T-cell (primary cell): ENCODE measurements around the gene PRG3. TPM values are rescaled to one million over a fixed set of nuclear protein-coding genes. Genes with fewer than 3 reads are reported as not detected.
"Not testable (repeated sequence)": the region's sequence is repeated elsewhere in the genome, so short reads cannot be mapped to it uniquely, and the experiment has no call there.

Experiments used
- ATAC-seq, 4 experiments: fragments of 200-7000 bp in 3 of 4; fragments of 150-1000 bp in 1 of 4; cut with Tn5 transposase; replicated peaks in 1 of 4; 1 replicate in 3 of 4; 2 replicates in 1 of 4; pipeline ENCODE4 v1.10.0; 2021; ENCODE audit warnings: moderate library complexity in 3 of 4, mild to moderate bottlenecking in 2 of 4, moderate number of reproducible peaks in 1 of 4
- CTCF ChIA-PET, 2 donors: fragments of 300-600 bp; sonication (Branson Sonifier 250); formaldehyde crosslinking; loops; one replicate each; lab custom pipeline; 2022; ENCODE audit warnings: antibody characterized with exemption in 2 of 2; lab: Charles Lee
- POLR2A ChIA-PET, 2 donors: fragments of 300-600 bp; sonication (Branson Sonifier 250); formaldehyde crosslinking; loops; one replicate each; lab custom pipeline; 2022; ENCODE audit warnings: antibody characterized with exemption in 2 of 2; lab: Charles Lee
- DNase-seq, 35 experiments: peaks; one replicate each; pipeline versions ENCODE4 v3.0.0 to v3.0.0-alpha.2; 2013 to 2023
- H3K27ac ChIP-seq: one replicate; pipeline ENCODE4 v1.5.1; 2013; ENCODE audit warnings: low read length
- H3K27me3 ChIP-seq, 2 experiments: replicated peaks in 1 of 2; 1 replicate in 1 of 2; 2 replicates in 1 of 2; pipeline versions ENCODE4 v1.6.1 to v1.7.0; 2013; ENCODE audit warnings: low read length in 1 of 2, mixed read lengths in 1 of 2; ENCODE audit not compliant: control insufficient read depth in 2 of 2, insufficient read depth in 2 of 2; ENCODE audit errors: extremely low read depth in 1 of 2
- H3K36me3 ChIP-seq, 2 donors: 1 replicate in 1 of 2; 2 replicates in 1 of 2; pipeline versions ENCODE4 v1.6.1 to v1.7.0; 2013; ENCODE audit warnings: low read length in 1 of 2; ENCODE audit not compliant: control insufficient read depth in 2 of 2, insufficient read depth in 1 of 2; ENCODE audit errors: extremely low read depth in 1 of 2
- H3K4me1 ChIP-seq, 2 experiments: 1 replicate in 1 of 2; 2 replicates in 1 of 2; pipeline versions ENCODE4 v1.6.1 to v1.7.0; 2013; ENCODE audit warnings: low read length in 2 of 2, mixed read lengths in 1 of 2; ENCODE audit not compliant: insufficient read depth in 2 of 2, control insufficient read depth in 1 of 2; ENCODE audit errors: extremely low read depth in 1 of 2
- H3K4me3 ChIP-seq, 2 donors: 1 replicate in 1 of 2; 2 replicates in 1 of 2; pipeline versions ENCODE4 v1.5.1 to v1.7.0; 2013; ENCODE audit warnings: mild to moderate bottlenecking in 2 of 2, low read length in 1 of 2, moderate library complexity in 1 of 2; ENCODE audit not compliant: control insufficient read depth in 1 of 2; ENCODE audit errors: extremely low read depth in 1 of 2
- H3K9me3 ChIP-seq: 2 replicates; pipeline ENCODE4 v1.7.0; 2013
- H3K27ac Mint-ChIP-seq, 2 donors: one replicate each; pipeline ENCODE4 v1.8.0; 2020 to 2021; ENCODE audit warnings: mild to moderate bottlenecking in 2 of 2, mixed read lengths in 2 of 2
- H3K27me3 Mint-ChIP-seq, 2 donors: one replicate each; pipeline ENCODE4 v1.8.0; 2021 to 2022; ENCODE audit warnings: mixed read lengths in 2 of 2
- H3K36me3 Mint-ChIP-seq: one replicate; pipeline ENCODE4 v1.8.0; 2021; ENCODE audit warnings: mixed read lengths
- H3K4me1 Mint-ChIP-seq, 3 donors: one replicate each; pipeline ENCODE4 v1.8.0; 2020 to 2022; ENCODE audit warnings: mixed read lengths in 3 of 3, mild to moderate bottlenecking in 1 of 3
- H3K4me3 Mint-ChIP-seq, 3 donors: one replicate each; pipeline ENCODE4 v1.8.0; 2020 to 2022; ENCODE audit warnings: mild to moderate bottlenecking in 3 of 3, mixed read lengths in 3 of 3, moderate library complexity in 3 of 3
- H3K9me3 Mint-ChIP-seq, 3 donors: one replicate each; pipeline ENCODE4 v1.8.0; 2020 to 2022; ENCODE audit warnings: mixed read lengths in 3 of 3
- WGBS: methylation state at CpG from one replicate; pipeline ENCODE4 v1.1.5; 2013; ENCODE audit warnings: missing lambda C conversion rate; ENCODE audit not compliant: insufficient coverage; 5-methylcytosine and 5-hydroxymethylcytosine counted together
- total RNA-seq, 35 experiments: library from RNA in 6 of 35; stranded (reverse) in 6 of 35; fragments of 120-200 nt in 1 of 35; gene quantifications; one replicate each; pipeline versions ENCODE4 v1.2.1 to v1.2.4 and lab custom pipeline; 2013 to 2026

Gene PRG3
- total RNA-seq, 5 donors from 2014 or later (not counting 1 experiment from before 2014, with no cell fraction given) = not detected

DNA sequence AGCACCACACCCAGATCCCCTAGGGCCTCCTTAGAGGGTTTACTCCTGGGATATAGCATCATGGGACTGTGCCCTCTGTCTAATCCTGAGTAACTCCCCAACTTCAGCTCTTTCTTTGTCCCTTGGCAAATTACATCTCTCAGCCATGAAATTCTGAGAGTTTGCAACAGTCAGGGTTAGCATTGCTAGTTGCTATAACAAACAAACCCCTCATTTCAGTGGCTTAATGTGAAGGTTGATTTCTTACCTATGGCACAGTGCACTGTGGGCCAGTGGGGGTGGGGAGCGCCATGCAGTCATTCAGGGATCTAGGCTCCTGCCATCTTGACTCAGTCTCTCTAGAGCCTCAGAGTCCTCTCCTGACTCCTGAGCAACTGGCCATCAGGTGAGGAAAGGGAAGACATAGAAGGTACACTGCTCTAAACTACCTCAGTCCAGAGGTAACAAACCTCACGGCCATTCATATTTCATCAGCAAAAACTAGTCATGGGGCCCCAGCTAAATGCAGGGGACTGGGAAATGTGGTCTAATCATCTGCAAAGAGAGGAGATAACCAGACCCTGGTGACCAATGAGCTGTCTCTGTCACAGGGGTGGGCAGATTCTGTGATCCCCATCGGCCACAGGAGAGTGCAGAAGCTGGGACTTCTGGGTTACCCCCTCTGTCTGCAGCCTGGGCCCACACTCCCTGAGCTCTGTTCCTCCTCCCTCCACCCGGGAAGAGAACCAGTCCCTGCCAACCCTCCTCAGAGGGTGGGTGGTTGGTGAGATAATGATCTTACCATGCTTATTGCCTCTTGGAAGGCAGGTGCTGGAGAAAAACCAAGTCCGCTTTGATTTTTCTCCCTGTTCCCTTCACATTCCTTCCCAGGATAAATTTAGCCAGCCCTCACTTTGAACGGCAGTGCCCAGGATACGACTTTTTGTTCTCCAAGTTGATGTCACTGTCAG is 17.5 kb downstream of the PRG3 start:
- H3K27ac ChIP-seq = no peak overlapping the region
- no peaks in the 10 kb centered on the region for H3K36me3 ChIP-seq
- H3K27me3 ChIP-seq = peaks cover 0 to 13% of the 10 kb centered on the region in 2 experiments
- Mint-ChIP-seq H3K27ac (no peak overlapping the region), H3K4me3 (no peak overlapping the region), H3K4me1 (no peaks in the 10 kb centered on the region), H3K36me3 (no peaks in the 10 kb centered on the region), H3K27me3 (peaks cover 4 to 15% of the 10 kb centered on the region in 2 donors), H3K9me3 (peaks cover 0 to 2% (median 0%) of the 10 kb centered on the region in 3 donors)
- POLR2A ChIA-PET = no interaction called here
- no peaks in the 10 kb centered on the region for H3K9me3 ChIP-seq
- DNase-seq (no peak), ATAC-seq (no peak)
- no peak overlapping the region for H3K4me3 ChIP-seq
- CTCF ChIA-PET = interaction anchor here (0.5 to 1.4 kb wide), 3 partner anchors 14 to 212 kb away, joined by 3 read pairs; no protein-coding TSS in a partner anchor
- no peaks in the 10 kb centered on the region for H3K4me1 ChIP-seq
- 85% methylated on average over 3 of the region's 7 CpGs for WGBS

DNA sequence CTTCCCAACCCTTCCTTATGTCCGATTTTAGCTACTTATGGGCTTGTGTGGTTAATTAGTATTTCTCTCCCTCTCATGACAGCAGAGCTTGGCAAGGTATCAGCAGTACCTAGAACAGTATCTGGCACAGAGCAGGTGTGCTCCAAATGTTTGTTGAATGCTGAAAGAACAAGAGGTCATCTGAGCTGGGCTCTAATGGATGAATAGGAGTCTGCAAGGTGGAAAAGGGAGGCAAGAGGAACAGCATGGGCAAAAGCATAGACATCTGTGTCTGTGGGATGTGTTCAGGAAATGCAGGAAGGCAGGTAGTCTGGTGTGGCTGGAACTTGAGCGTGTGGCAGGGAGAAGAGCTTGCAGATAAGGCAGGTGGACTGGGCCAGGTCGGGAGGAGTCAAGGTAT is 19.0 kb downstream of the PRG3 start:
- peaks cover 0 to 2% (median 0%) of the 10 kb centered on the region in 3 donors for H3K9me3 Mint-ChIP-seq
- POLR2A ChIA-PET = no interaction called here
- H3K36me3 ChIP-seq = no peaks in the 10 kb centered on the region

DNA sequence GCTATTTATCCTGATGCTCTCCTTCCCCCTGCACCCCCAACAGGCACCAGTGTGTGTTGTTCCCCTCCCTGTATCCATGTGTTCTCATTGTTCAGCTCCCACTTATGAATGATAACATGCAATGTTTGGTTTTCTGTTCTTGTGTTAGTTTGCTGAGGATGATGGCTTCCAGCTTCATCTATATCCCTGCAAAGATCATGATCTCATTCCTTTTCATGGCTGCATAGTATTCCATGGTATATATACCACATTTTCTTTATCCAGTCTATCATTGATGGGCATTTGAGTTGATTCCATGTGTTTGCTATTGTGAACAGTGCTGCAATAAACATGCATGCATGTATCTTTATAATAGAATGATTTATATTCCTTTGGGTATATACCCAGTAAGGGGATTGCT is 19.5 kb downstream of the PRG3 start:
- POLR2A ChIA-PET, H3K27ac ChIP-seq, H3K27me3 ChIP-seq, H3K36me3 ChIP-seq, H3K4me3 ChIP-seq, H3K36me3 Mint-ChIP-seq, H3K9me3 Mint-ChIP-seq, ATAC-seq, H3K4me3 Mint-ChIP-seq, H3K9me3 ChIP-seq, DNase-seq, H3K4me1 Mint-ChIP-seq, H3K4me1 ChIP-seq: not testable (repeated sequence)
- H3K27ac Mint-ChIP-seq = peak overlapping the region in 1 of 2 donors; percentile 48
- CTCF ChIA-PET = interaction anchor here (0.6 to 1.1 kb wide), 2 partner anchors 97 to 438 kb away, joined by 5 to 6 read pairs; no protein-coding TSS in a partner anchor
- H3K27me3 Mint-ChIP-seq = peaks cover 4 to 15% of the 10 kb centered on the region in 2 donors

More for the DNA sequence above, 19.0 kb downstream of the PRG3 start:
- H3K27ac ChIP-seq = no peak overlapping the region
- no CpG with 5 or more reads among the region's 3 CpGs for WGBS
- Mint-ChIP-seq H3K4me3 (no peak overlapping the region), H3K27ac (no peak overlapping the region), H3K36me3 (no peaks in the 10 kb centered on the region), H3K27me3 (peaks cover 4 to 15% of the 10 kb centered on the region in 2 donors), H3K4me1 (no peaks in the 10 kb centered on the region)
- H3K4me3 ChIP-seq = no peak overlapping the region
- CTCF ChIA-PET = interaction anchor here (1.1 to 1.4 kb wide), 2 partner anchors 16 to 96 kb away, joined by 3 to 5 read pairs; no protein-coding TSS in a partner anchor
- H3K9me3 ChIP-seq = no peaks in the 10 kb centered on the region
- H3K27me3 ChIP-seq = peaks cover 0 to 4% of the 10 kb centered on the region in 2 experiments
- no peak for DNase-seq
- no peaks in the 10 kb centered on the region for H3K4me1 ChIP-seq
- no peak for ATAC-seq

DNA sequence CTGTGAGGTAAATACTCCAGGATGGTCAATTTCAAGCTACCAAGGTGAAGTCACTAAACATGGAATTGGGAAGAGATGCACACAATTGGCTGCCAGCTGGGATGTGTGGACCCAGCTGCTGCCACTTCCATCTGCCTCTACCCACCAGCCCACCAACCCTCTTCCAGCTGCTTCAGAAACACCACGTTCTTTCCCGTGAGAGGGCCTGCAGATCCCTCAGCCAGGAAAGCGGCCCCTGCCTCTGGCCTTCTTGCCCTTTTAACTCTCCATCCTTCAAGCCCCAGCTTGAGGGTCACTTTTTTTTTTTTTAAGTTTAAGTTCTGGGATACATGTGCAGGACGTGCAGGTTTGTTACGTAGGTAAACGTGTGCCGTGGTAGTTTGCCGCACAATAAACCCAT is 20.0 kb downstream of the PRG3 start:
- peaks cover 0 to 4% of the 10 kb centered on the region in 2 experiments for H3K27me3 ChIP-seq
- ChIA-PET CTCF (interaction anchor here (0.6 to 1.1 kb wide), 2 partner anchors 97 to 439 kb away, joined by 5 to 6 read pairs; no protein-coding TSS in a partner anchor), POLR2A (no interaction called here)
- H3K4me3 ChIP-seq = no peak overlapping the region
- H3K4me3 Mint-ChIP-seq = no peak overlapping the region
- H3K27me3 Mint-ChIP-seq = peaks cover 4 to 15% of the 10 kb centered on the region in 2 donors
- DNase-seq (no peak), ATAC-seq (no peak)
- H3K9me3 ChIP-seq = no peaks in the 10 kb centered on the region
- H3K27ac ChIP-seq = no peak overlapping the region
- H3K4me1 ChIP-seq = no peaks in the 10 kb centered on the region
- H3K36me3 Mint-ChIP-seq = no peaks in the 10 kb centered on the region
- no peak overlapping the region for H3K27ac Mint-ChIP-seq
- WGBS = 100% methylated on average over 4 of the region's 8 CpGs
- H3K4me1 Mint-ChIP-seq = no peaks in the 10 kb centered on the region
- peaks cover 0 to 2% (median 0%) of the 10 kb centered on the region in 3 donors for H3K9me3 Mint-ChIP-seq
- no peaks in the 10 kb centered on the region for H3K36me3 ChIP-seq

DNA sequence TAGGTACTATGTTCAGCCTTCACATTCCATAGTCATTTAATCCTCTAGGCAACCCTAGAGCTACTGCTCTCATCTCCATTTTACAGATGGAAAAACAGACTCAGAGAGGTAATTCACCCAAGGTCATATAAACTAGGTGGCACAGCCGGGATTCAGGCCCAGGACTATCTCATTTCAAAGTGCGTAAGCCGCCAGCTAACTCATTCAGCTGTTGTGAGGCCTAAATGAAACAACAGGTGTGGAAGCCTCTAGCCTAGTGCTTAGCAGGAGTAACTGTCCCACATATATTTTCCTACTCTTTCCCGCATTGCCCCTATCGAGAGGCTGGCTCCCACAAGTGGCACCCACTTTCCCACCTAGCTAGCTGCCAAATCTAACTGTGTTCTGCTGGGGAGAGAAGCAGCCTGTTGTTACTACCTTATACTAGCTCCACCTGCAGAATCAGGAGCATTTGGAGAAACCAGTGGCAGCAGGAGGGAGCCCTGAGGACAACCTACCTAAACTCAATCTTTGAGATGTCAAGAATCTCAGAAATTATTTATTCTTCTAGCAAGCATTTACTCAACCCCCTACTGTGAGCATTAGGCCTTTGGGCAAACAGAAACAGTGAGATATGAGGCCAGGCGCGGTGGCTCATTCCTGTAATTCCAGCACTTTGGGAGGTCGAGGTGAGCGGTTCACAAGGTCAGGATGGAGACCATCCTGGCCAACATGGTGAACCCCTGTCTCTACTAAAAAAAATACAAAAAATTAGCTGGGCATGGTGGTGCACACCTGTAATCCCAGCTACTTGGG is 20.9 kb downstream of the PRG3 start:
- H3K4me1 Mint-ChIP-seq = no peaks in the 10 kb centered on the region
- 88% methylated on average over 8 of the region's 9 CpGs for WGBS
- Histone ChIP-seq H3K36me3 (no peaks in the 10 kb centered on the region), H3K4me3 (no peak overlapping the region), H3K9me3 (no peaks in the 10 kb centered on the region), H3K27me3 (peaks cover 0 to 4% of the 10 kb centered on the region in 2 experiments), H3K27ac (no peak overlapping the region), H3K4me1 (no peaks in the 10 kb centered on the region)
- H3K27ac Mint-ChIP-seq = no peak overlapping the region
- CTCF ChIA-PET = no interaction called here
- H3K27me3 Mint-ChIP-seq = peaks cover 4 to 15% of the 10 kb centered on the region in 2 donors
- POLR2A ChIA-PET = no interaction called here
- no peak for ATAC-seq
- H3K36me3 Mint-ChIP-seq = no peaks in the 10 kb centered on the region
- peaks cover 0 to 2% (median 0%) of the 10 kb centered on the region in 3 donors for H3K9me3 Mint-ChIP-seq
- DNase-seq = no peak
- H3K4me3 Mint-ChIP-seq = no peak overlapping the region

DNA sequence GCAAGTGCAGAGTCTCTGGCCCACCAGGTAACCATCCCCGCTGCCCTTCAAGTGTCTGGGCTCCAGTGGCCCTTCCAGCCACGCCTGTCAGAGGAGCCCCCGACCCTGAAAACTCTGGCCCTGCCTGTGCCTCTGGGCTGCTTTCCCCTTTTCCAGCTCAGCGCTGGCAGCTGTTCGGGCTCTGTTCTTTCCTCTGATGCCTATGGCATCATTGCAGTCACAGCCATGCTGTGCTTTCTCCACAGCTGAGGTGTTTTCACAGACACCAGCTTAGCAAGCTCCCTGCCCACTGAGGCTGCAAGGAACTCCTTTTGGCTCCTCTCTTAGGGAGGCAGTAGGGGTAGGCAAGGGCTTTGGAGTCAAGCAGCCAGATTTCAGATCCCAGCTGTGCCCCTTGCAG is 21.6 kb downstream of the PRG3 start:
- peaks cover 0 to 10% of the 10 kb centered on the region in 2 experiments for H3K27me3 ChIP-seq
- peaks cover 0 to 2% (median 0%) of the 10 kb centered on the region in 3 donors for H3K9me3 Mint-ChIP-seq
- H3K4me3 ChIP-seq = no peak overlapping the region
- no peaks in the 10 kb centered on the region for H3K4me1 ChIP-seq
- CTCF ChIA-PET = interaction anchor here in 1 of 2 donors (0.5 kb wide), 1 partner anchor 54 kb away, joined by 5 read pairs; no protein-coding TSS in a partner anchor
- DNase-seq (no peak), ATAC-seq (no peak)
- POLR2A ChIA-PET = no interaction called here
- H3K36me3 Mint-ChIP-seq = no peaks in the 10 kb centered on the region
- peaks cover 9 to 20% of the 10 kb centered on the region in 2 donors for H3K27me3 Mint-ChIP-seq
- H3K27ac ChIP-seq = no peak overlapping the region
- H3K36me3 ChIP-seq = no peaks in the 10 kb centered on the region
- no peaks in the 10 kb centered on the region for H3K9me3 ChIP-seq
- no peak overlapping the region for H3K4me3 Mint-ChIP-seq
- H3K27ac Mint-ChIP-seq = no peak overlapping the region
- 82% methylated on average over 5 of the region's 5 CpGs for WGBS
- no peaks in the 10 kb centered on the region for H3K4me1 Mint-ChIP-seq
